Loucy (cell line): Measurements from ENCODE around the gene IL9.

Source experiments
- H2AFZ ChIP-seq: fragments of 200-600 bp; sonication (generic); 2 replicates; pipeline ENCODE4 v1.6.0; 2016; ENCODE audit warnings: antibody characterized with exemption, mild to moderate bottlenecking, low read length, moderate library complexity
- H3F3A ChIP-seq: fragments of 200-600 bp; 2 replicates; pipeline ENCODE4 v1.6.0; 2016; ENCODE audit warnings: antibody characterized with exemption, low read depth, mild to moderate bottlenecking
- H3K27me3 ChIP-seq: fragments of 200-600 bp; sonication (generic); 2 replicates; pipeline ENCODE4 v1.6.1; 2014; ENCODE audit warnings: low read length, mild to moderate bottlenecking; ENCODE audit not compliant: insufficient read depth, poor library complexity, severe bottlenecking
- H3K36me3 ChIP-seq: fragments of 200-600 bp; sonication (generic); 2 replicates; pipeline ENCODE4 v1.6.1; 2016; ENCODE audit warnings: low read length; ENCODE audit not compliant: insufficient read depth
- H3K4me1 ChIP-seq: fragments of 200-600 bp; sonication (generic); 2 replicates; pipeline ENCODE4 v1.5.1; 2014; ENCODE audit warnings: low read length, mild to moderate bottlenecking; ENCODE audit not compliant: insufficient read depth, poor library complexity, severe bottlenecking
- H3K4me2 ChIP-seq: fragments of 200-600 bp; sonication (generic); 2 replicates; pipeline ENCODE4 v1.6.0; 2014; ENCODE audit warnings: antibody characterized with exemption, low read length, low read depth, mild to moderate bottlenecking; ENCODE audit not compliant: poor library complexity, severe bottlenecking
- H3K4me3 ChIP-seq: fragments of 200-600 bp; sonication (generic); 2 replicates; pipeline ENCODE4 v1.5.1; 2014; ENCODE audit warnings: low read length, mild to moderate bottlenecking, mixed read lengths; ENCODE audit not compliant: poor library complexity, severe bottlenecking
- H3K79me2 ChIP-seq: fragments of 200-600 bp; sonication (generic); 2 replicates; pipeline ENCODE4 v1.6.1; 2014; ENCODE audit warnings: low read length; ENCODE audit not compliant: insufficient read depth
- H3K9ac ChIP-seq: fragments of 200-600 bp; sonication (generic); 2 replicates; pipeline ENCODE4 v1.6.0; 2014; ENCODE audit warnings: mild to moderate bottlenecking, low read depth, low read length, moderate library complexity; ENCODE audit not compliant: poor library complexity, severe bottlenecking
- H3K9me2 ChIP-seq: fragments of 200-600 bp; sonication (generic); replicated peaks from 2 replicates; pipeline ENCODE4 v1.6.1; 2016; ENCODE audit warnings: low read depth, low read length, mixed read lengths
- H3K9me3 ChIP-seq: fragments of 200-600 bp; sonication (generic); 2 replicates; pipeline ENCODE4 v1.6.1; 2014; ENCODE audit warnings: mild to moderate bottlenecking, antibody characterized with exemption, low read length, low read depth; ENCODE audit not compliant: insufficient read depth
- H4K20me1 ChIP-seq: fragments of 200-600 bp; sonication (generic); 2 replicates; pipeline ENCODE4 v1.6.0; 2014; ENCODE audit warnings: antibody characterized with exemption, low read length, mild to moderate bottlenecking; ENCODE audit not compliant: insufficient read depth, poor library complexity, severe bottlenecking
- EZH2phosphoT487 ChIP-seq: fragments of 200-600 bp; IDR thresholded peaks from 2 replicates; pipeline ENCODE4 v1.6.1; 2018; ENCODE audit warnings: antibody characterized with exemption, mild to moderate bottlenecking, moderate library complexity, borderline replicate concordance
- TF ChIP-seq, protein P1 (sequence below): fragments of 200-600 bp; sonication (generic); conservative IDR thresholded peaks from 2 replicates; pipeline ENCODE4 v1.5.1; 2014; ENCODE audit warnings: mild to moderate bottlenecking, antibody characterized with exemption, low read length

The IL9 gene

DNA sequence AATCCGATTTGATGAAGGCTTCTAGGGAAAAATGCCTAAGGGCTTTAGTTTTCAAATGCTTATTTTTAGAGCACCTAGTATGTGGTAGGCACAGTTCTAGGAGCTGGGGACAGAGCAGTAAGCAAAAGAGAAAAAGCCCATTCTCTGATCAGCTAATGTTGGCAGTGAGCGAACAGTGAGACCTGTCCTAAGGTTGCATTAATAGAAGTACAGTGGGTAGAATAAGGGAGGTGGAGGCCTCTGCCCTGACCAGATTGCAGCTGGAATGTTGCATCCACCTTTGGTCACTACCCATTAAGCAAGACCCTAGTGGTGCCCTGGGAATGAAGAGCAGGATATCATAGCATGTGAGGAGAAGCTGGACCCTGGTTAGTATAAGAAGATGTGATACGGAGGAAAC lies 20.1 kb downstream of the IL9 start:
- Histone ChIP-seq H2AFZ (no peak overlapping the region), H3K9me3 (no peaks in the 10 kb centered on the region), H3F3A (no peaks in the 10 kb centered on the region), H4K20me1 (no peaks in the 10 kb centered on the region), H3K79me2 (no peaks in the 10 kb centered on the region), H3K9me2 (no peaks in the 10 kb centered on the region), H3K4me3 (no peak overlapping the region), H3K4me1 (no peaks in the 10 kb centered on the region), H3K4me2 (no peak overlapping the region), H3K9ac (no peak overlapping the region), H3K36me3 (no peaks in the 10 kb centered on the region), H3K27me3 (no peaks in the 10 kb centered on the region)
- no peak for TF ChIP-seq EZH2phosphoT487
- TF ChIP-seq, protein P1, sequence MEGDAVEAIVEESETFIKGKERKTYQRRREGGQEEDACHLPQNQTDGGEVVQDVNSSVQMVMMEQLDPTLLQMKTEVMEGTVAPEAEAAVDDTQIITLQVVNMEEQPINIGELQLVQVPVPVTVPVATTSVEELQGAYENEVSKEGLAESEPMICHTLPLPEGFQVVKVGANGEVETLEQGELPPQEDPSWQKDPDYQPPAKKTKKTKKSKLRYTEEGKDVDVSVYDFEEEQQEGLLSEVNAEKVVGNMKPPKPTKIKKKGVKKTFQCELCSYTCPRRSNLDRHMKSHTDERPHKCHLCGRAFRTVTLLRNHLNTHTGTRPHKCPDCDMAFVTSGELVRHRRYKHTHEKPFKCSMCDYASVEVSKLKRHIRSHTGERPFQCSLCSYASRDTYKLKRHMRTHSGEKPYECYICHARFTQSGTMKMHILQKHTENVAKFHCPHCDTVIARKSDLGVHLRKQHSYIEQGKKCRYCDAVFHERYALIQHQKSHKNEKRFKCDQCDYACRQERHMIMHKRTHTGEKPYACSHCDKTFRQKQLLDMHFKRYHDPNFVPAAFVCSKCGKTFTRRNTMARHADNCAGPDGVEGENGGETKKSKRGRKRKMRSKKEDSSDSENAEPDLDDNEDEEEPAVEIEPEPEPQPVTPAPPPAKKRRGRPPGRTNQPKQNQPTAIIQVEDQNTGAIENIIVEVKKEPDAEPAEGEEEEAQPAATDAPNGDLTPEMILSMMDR: no peak

DNA sequence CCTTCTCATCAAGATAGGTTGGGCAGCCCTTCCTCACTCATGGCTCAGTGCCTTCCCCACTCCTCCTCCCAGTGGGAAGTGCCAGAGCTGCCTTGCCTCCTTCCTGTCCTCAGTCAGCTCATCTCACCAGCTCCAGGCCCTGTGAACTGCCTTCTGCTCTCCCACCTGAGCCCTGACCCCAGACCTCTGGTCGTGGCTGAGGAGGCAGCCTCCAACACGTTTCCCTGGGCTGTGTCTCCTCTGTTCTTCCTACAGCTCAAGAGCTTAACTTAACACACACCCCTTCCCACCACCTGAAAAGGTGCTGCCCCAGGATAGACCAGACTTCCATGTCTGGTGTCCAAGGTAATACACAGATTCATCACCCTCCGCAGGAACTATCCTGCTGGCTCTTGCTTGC lies 21.2 kb downstream of the IL9 start:
- Histone ChIP-seq H3K4me3 (no peak overlapping the region), H3K27me3 (no peaks in the 10 kb centered on the region), H3K9ac (no peak overlapping the region), H3K4me2 (no peak overlapping the region), H3K36me3 (no peaks in the 10 kb centered on the region), H3K9me2 (no peaks in the 10 kb centered on the region), H3K9me3 (no peaks in the 10 kb centered on the region), H3K4me1 (no peaks in the 10 kb centered on the region), H3K79me2 (no peaks in the 10 kb centered on the region), H3F3A (no peaks in the 10 kb centered on the region), H4K20me1 (no peaks in the 10 kb centered on the region), H2AFZ (no peak overlapping the region)
- TF ChIP-seq, protein P1: no peak
- TF ChIP-seq EZH2phosphoT487: no peak

DNA sequence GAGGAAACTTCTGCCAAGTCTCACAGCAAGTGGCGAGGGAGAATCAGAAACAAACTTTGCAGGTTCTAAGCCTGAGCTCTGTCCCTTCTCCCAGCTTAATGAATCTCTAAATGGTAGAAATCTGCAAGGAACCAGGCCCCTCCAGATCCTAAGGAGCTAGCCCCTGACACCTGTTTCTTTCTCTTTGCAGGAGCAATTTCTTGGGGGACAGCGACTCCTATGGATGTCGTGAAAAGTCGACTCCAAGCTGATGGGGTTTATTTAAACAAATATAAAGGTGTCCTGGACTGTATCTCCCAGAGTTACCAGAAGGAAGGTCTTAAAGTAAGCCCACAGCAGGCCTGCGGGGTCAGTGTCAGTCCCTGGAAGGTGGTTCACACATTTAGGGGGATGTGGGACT lies 21.8 kb downstream of the IL9 start:
- Histone ChIP-seq H3K9me3 (no peaks in the 10 kb centered on the region), H3K79me2 (no peaks in the 10 kb centered on the region), H3K27me3 (no peaks in the 10 kb centered on the region), H3K4me1 (no peaks in the 10 kb centered on the region), H3K4me2 (no peak overlapping the region), H4K20me1 (no peaks in the 10 kb centered on the region), H3K36me3 (no peaks in the 10 kb centered on the region), H3F3A (no peaks in the 10 kb centered on the region), H2AFZ (no peak overlapping the region), H3K4me3 (no peak overlapping the region), H3K9ac (no peak overlapping the region), H3K9me2 (no peaks in the 10 kb centered on the region)
- TF ChIP-seq EZH2phosphoT487: no peak
- TF ChIP-seq, protein P1: no peak
